Right atrium auricular region (tissue), 2 donors: ENCODE measurements around the gene BTK. TPM values are rescaled to one million over a fixed set of nuclear protein-coding genes. Genes with fewer than 3 reads are reported as not detected.
A peak's percentile ranks its signal among the peaks of the same experiment; 100 is the strongest.

Experiments used
- DNase-seq: peaks from one replicate; pipeline ENCODE4 v3.0.0-alpha.2; 2019; ENCODE audit warnings: low spot score
- H3K27ac ChIP-seq, 2 donors: fragments of 200-600 bp; sonication (generic); 1 replicate in 1 of 2; 2 replicates in 1 of 2; pipeline ENCODE4 v1.5.1; 2016 to 2019
- H3K27me3 ChIP-seq, 2 donors: fragments of 200-600 bp; sonication (generic); one replicate each; pipeline versions ENCODE4 v1.5.1 to v1.6.0; 2017 to 2019
- H3K36me3 ChIP-seq: fragments of 200-600 bp; sonication (generic); one replicate; pipeline ENCODE4 v1.5.1; 2016
- H3K4me1 ChIP-seq, 2 donors: fragments of 200-600 bp; sonication (generic); one replicate each; pipeline versions ENCODE4 v1.5.1 to v1.6.0; 2017 to 2019
- H3K4me3 ChIP-seq, 2 donors: fragments of 200-600 bp; sonication (generic); 1 replicate in 1 of 2; 2 replicates in 1 of 2; pipeline ENCODE4 v1.5.1; 2017 to 2019; ENCODE audit warnings: mild to moderate bottlenecking in 1 of 2, moderate library complexity in 1 of 2
- H3K9me3 ChIP-seq, 2 donors: fragments of 200-600 bp; sonication (generic); one replicate each; pipeline ENCODE4 v1.5.1; 2019
- total RNA-seq, 2 donors: library from RNA; depleted of rRNA; stranded (reverse); fragments of >200 nt; gene quantifications; one replicate each; pipeline ENCODE4 v1.1.0, GENCODE V29; 2016
- TF ChIP-seq, protein P1 (sequence below), 2 donors: fragments of 200-600 bp; sonication (generic); IDR thresholded peaks; one replicate each; pipeline ENCODE4 v1.5.1; 2019; ENCODE audit warnings: antibody characterized with exemption in 2 of 2

The BTK gene
- total RNA-seq, 2 donors from 2014 or later: 2.1 to 2.4 TPM

DNA sequence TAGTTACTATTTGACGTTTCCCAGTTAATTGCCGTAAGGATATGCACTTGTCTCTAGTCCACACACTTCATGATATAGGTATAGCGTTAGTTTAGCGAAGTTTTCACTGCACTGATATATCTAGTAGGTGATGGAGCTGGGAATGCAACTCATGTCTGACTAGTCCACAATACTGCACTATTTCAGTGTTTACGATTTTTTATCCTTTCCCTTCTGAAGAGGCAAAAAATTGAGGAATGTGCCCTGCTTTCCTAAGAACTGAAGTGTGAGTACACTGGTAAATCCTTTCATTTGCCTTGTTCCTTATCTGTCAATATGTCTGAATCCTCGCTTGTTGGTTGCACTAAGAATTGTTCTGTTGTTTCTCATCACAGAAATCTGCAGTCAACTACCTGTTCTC lies 5.8 kb upstream of the BTK start:
- no peaks in the 10 kb centered on the region for H3K36me3 ChIP-seq
- H3K27ac ChIP-seq: peak overlapping the region in 1 of 2 donors; percentile 71
- no peaks in the 10 kb centered on the region for H3K4me1 ChIP-seq
- H3K9me3 ChIP-seq: no peaks in the 10 kb centered on the region
- H3K4me3 ChIP-seq: peak overlapping the region; percentile 53 to 56
- H3K27me3 ChIP-seq: no peaks in the 10 kb centered on the region
- TF ChIP-seq, protein P1, sequence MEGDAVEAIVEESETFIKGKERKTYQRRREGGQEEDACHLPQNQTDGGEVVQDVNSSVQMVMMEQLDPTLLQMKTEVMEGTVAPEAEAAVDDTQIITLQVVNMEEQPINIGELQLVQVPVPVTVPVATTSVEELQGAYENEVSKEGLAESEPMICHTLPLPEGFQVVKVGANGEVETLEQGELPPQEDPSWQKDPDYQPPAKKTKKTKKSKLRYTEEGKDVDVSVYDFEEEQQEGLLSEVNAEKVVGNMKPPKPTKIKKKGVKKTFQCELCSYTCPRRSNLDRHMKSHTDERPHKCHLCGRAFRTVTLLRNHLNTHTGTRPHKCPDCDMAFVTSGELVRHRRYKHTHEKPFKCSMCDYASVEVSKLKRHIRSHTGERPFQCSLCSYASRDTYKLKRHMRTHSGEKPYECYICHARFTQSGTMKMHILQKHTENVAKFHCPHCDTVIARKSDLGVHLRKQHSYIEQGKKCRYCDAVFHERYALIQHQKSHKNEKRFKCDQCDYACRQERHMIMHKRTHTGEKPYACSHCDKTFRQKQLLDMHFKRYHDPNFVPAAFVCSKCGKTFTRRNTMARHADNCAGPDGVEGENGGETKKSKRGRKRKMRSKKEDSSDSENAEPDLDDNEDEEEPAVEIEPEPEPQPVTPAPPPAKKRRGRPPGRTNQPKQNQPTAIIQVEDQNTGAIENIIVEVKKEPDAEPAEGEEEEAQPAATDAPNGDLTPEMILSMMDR (IDR thresholded peaks at IDR 0.05): no peak
- no peak for DNase-seq

DNA sequence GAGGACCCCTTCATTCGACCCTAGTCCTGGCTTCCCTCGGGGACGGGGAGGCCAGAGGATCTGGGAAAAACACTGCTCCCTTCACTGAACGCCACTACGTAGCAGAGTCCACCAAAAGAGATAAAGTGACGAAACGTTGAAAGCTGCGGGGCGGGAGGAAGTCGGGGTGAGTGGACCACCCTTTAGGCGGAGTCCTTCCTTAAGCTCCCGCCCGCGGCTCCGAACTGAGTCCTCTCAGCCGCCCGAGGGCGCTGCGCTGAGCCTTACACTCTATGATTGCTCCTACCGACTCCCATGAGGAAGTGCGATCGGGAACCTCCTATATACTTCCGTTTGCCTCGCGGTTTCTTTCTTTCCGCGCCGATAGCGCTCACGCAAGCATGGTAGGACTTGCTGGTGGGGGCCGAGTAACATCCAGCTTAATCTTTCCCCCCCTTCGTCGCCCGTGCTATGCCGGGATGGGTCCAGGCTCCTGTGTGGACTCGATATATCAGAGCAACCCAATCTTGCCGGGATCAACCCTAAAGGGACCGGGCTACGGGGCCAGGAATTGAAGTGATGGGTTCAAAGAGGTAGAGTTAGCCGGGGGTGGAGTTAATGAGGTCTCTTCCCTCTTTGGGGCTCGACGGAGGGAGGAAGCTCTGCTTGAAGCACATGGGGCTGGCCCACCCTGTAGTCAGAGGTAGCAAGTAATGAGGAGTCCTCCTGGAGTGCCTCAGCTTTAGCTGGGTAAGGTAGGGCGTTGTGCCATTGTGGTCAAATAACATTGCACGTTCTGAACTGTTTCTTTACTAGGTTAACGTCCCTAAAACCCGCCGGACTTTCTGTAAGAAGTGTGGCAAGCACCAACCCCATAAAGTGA lies 4.9 kb upstream of the BTK start, which contains the start of gene RPL36A:
Gene RPL36A, plus strand, starts transcription at position 348 of the 862 bp plus-strand sequence. Its CDS starts 33 bp downstream, at position 381.
- H3K36me3 ChIP-seq: no peaks in the 10 kb centered on the region
- TF ChIP-seq, protein P1 (IDR thresholded peaks at IDR 0.05): peak in 1 of 2 donors; percentile 76
- H3K9me3 ChIP-seq: no peaks in the 10 kb centered on the region
- peak within 1 kb of the TSS; percentile 71 to 74 for H3K27ac ChIP-seq
- DNase-seq: peak; percentile 87
- no peaks in the 10 kb centered on the region for H3K4me1 ChIP-seq
- no peaks in the 10 kb centered on the region for H3K27me3 ChIP-seq
- H3K4me3 ChIP-seq: peak within 1 kb of the TSS; percentile 53 to 56

- Histone ChIP-seq H3K27ac (no peak overlapping the region), H3K27me3 (no peaks in the 10 kb centered on the region), H3K4me3 (no peak overlapping the region), H3K4me1 (no peaks in the 10 kb centered on the region), H3K9me3 (no peaks in the 10 kb centered on the region), H3K36me3 (no peaks in the 10 kb centered on the region)
- TF ChIP-seq, protein P1 (IDR thresholded peaks at IDR 0.05): no peak
- DNase-seq: no peak
Measured at GRCh38 chrX:101388604-101389003, 2.6 kb upstream of the BTK start.

GRCh38 chrX:101386542-101386885 lies 523 bp upstream of the BTK start:
- Histone ChIP-seq H3K4me3 (no peak overlapping the region), H3K4me1 (no peaks in the 10 kb centered on the region), H3K27ac (no peak overlapping the region), H3K9me3 (no peaks in the 10 kb centered on the region), H3K27me3 (no peaks in the 10 kb centered on the region), H3K36me3 (no peaks in the 10 kb centered on the region)
- no peak for DNase-seq
- TF ChIP-seq, protein P1 (IDR thresholded peaks at IDR 0.05): no peak

DNA sequence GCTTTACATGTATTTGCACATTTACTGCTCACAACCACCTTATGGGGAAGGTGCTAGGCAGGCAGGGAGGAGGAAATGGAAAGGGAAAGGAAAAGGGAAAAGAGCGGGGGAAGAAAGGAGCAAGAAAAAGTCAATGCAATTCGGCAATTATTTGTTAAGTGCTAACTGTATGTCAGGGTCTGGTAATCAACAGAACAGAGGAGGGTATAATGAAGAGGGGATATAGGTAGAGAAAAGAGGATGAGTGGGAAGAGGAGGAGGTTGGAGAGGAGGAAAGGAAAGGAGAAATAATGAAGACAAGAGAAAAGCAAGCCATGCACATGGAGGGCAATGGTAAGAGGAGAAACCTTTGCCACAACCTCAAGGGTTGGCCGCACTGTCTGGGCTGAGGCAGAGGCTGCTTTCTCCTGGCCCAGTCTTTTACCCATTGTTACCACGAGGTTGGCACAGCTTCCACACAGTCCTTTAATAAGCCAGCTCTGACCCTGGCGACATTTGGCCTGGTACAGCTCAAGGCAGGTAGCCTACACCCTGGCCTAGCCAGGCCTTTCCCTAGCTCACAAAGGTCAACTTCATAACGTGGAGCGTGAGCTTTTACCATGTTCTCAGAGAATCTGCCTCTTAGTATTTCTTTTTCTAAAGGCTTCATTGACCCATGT lies 836 bp downstream of the BTK start:
- Histone ChIP-seq H3K9me3 (no peaks in the 10 kb centered on the region), H3K4me1 (no peaks in the 10 kb centered on the region), H3K27ac (no peak overlapping the region), H3K4me3 (no peak overlapping the region), H3K36me3 (no peaks in the 10 kb centered on the region), H3K27me3 (no peaks in the 10 kb centered on the region)
- no peak for DNase-seq
- TF ChIP-seq, protein P1 (IDR thresholded peaks at IDR 0.05): no peak
